SK-N-SH (cell line): ENCODE measurements around the gene GCLM. TPM values are rescaled to one million over a fixed set of nuclear protein-coding genes. Genes with fewer than 3 reads are reported as not detected.
"Not testable (repeated sequence)": the region's sequence is repeated elsewhere in the genome, so short reads cannot be mapped to it uniquely, and the experiment has no call there.

ENCODE experiments used
- CTCF ChIA-PET: fragments of 300-600, 350-600 bp; formaldehyde crosslinking; extraction: SDS; loops from one replicate; lab custom pipeline; 2021; lab: Yijun Ruan, JAX
- POLR2A ChIA-PET: fragments of 350-600 bp; sonication (Branson Sonifier 250); formaldehyde crosslinking; extraction: SDS; loops from one replicate; lab custom pipeline; 2020; ENCODE audit warnings: antibody characterized with exemption, inconsistent platforms; lab: Yijun Ruan, JAX
- DNase-seq: peaks from one replicate; pipeline ENCODE4 v3.0.0; 2012
- H2AFZ ChIP-seq: fragments of 200-600 bp; sonication (generic); 2 replicates; pipeline ENCODE4 v1.8.1; 2016; ENCODE audit warnings: antibody characterized with exemption, mild to moderate bottlenecking, low read depth
- H3F3A ChIP-seq: fragments of 200-600 bp; sonication (generic); replicated peaks from 2 replicates; pipeline ENCODE3; 2016; ENCODE audit warnings: antibody characterized with exemption, mild to moderate bottlenecking; ENCODE audit not compliant: insufficient read depth
- H3K27ac ChIP-seq, 2 experiments: fragments of 200-500 bp in 1 of 2; fragments of 200-600 bp in 1 of 2; sonication (Bioruptor generic) in 1 of 2; sonication (generic), shearing (Covaris generic) in 1 of 2; 2 replicates each; pipeline versions ENCODE4 v1.5.1 to v1.6.1; 2014 to 2016; ENCODE audit warnings: low read depth in 2 of 2, inconsistent platforms in 1 of 2, low read length in 1 of 2, mild to moderate bottlenecking in 1 of 2, mixed read lengths in 1 of 2
- H3K27me3 ChIP-seq: fragments of 200-600 bp; sonication (generic), shearing (Covaris generic); 2 replicates; pipeline ENCODE4 v1.6.1; 2016; ENCODE audit warnings: mixed run types; ENCODE audit not compliant: insufficient read depth
- H3K36me3 ChIP-seq, 2 experiments: fragments of 200-500 bp in 1 of 2; fragments of 200-600 bp in 1 of 2; sonication (Bioruptor generic) in 1 of 2; sonication (generic) in 1 of 2; replicated peaks in 1 of 2; 2 replicates each; pipeline versions ENCODE3 to v1.5.1; 2014 to 2016; ENCODE audit warnings: low read length in 1 of 2, mild to moderate bottlenecking in 1 of 2; ENCODE audit not compliant: insufficient read depth in 2 of 2, control insufficient read depth in 1 of 2
- H3K4me1 ChIP-seq, 2 experiments: fragments of 200-500 bp in 1 of 2; fragments of 200-600 bp in 1 of 2; sonication (Bioruptor generic) in 1 of 2; sonication (generic), shearing (Covaris generic) in 1 of 2; 2 replicates each; pipeline versions ENCODE4 v1.5.1 to v1.6.1; 2014 to 2016; ENCODE audit warnings: low read depth in 1 of 2, low read length in 1 of 2, mixed run types in 1 of 2; ENCODE audit not compliant: insufficient read depth in 2 of 2, control insufficient read depth in 1 of 2
- H3K4me2 ChIP-seq: fragments of 200-600 bp; sonication (generic), shearing (Covaris generic); 2 replicates; pipeline ENCODE4 v1.6.1; 2017; ENCODE audit warnings: mixed run types
- H3K4me3 ChIP-seq, 2 experiments: fragments of 200-500 bp in 1 of 2; fragments of 200-600 bp in 1 of 2; sonication (Bioruptor generic) in 1 of 2; sonication (generic), shearing (Covaris generic) in 1 of 2; 2 replicates each; pipeline versions ENCODE4 v1.5.1 to v1.8.1; 2014 to 2016; ENCODE audit warnings: low read depth in 2 of 2, inconsistent platforms in 1 of 2, low read length in 1 of 2, mild to moderate bottlenecking in 1 of 2, mixed read lengths in 1 of 2, moderate library complexity in 1 of 2
- H3K79me2 ChIP-seq: fragments of 200-600 bp; sonication (generic); 2 replicates; pipeline ENCODE4 v1.8.1; 2017; ENCODE audit warnings: mild to moderate bottlenecking; ENCODE audit not compliant: insufficient read depth
- H3K9ac ChIP-seq: fragments of 200-600 bp; sonication (generic); 2 replicates; pipeline ENCODE4 v1.6.1; 2017; ENCODE audit warnings: mixed run types
- H3K9me2 ChIP-seq: fragments of 200-600 bp; sonication (generic); 2 replicates; pipeline ENCODE4 v1.6.1; 2017; ENCODE audit warnings: mixed run types
- H3K9me3 ChIP-seq: fragments of 200-600 bp; sonication (generic); 2 replicates; pipeline ENCODE4 v1.6.1; 2017; ENCODE audit warnings: mixed run types, mild to moderate bottlenecking, moderate library complexity
- H4K20me1 ChIP-seq: fragments of 200-600 bp; sonication (generic); 2 replicates; pipeline ENCODE4 v1.6.1; 2017; ENCODE audit warnings: mild to moderate bottlenecking, mixed run types; ENCODE audit not compliant: insufficient read depth
- CTCF ChIP-seq: fragments of 200-600 bp; sonication (generic); IDR thresholded peaks from 2 replicates; pipeline ENCODE4 v1.6.1; 2017; ENCODE audit warnings: antibody characterized with exemption, mild to moderate bottlenecking, moderate library complexity
- EP300 ChIP-seq, 2 experiments: IDR thresholded peaks; 2 replicates each; pipeline versions ENCODE4 v1.4.0 to v1.6.1; 2012; ENCODE audit warnings: borderline replicate concordance in 1 of 2, low read depth in 1 of 2, low read length in 1 of 2
- EZH2phosphoT487 ChIP-seq: fragments of 200-600 bp; sonication (generic); IDR thresholded peaks from 2 replicates; pipeline ENCODE4 v1.6.1; 2017; ENCODE audit warnings: low read depth, mixed run types, mild to moderate bottlenecking, antibody characterized with exemption, moderate library complexity, borderline replicate concordance
- FOSL2 ChIP-seq: IDR thresholded peaks from 2 replicates; pipeline ENCODE4 v1.4.0; 2012; ENCODE audit warnings: low read depth, mild to moderate bottlenecking, moderate library complexity, borderline replicate concordance
- FOXJ3 ChIP-seq: sonication (generic); formaldehyde crosslinking; IDR thresholded peaks from 2 replicates; pipeline ENCODE4 v1.5.1; 2020; ENCODE audit warnings: mild to moderate bottlenecking, missing genetic modification reagents
- GATA2 ChIP-seq: sonication (generic); formaldehyde crosslinking; IDR thresholded peaks from 2 replicates; pipeline ENCODE4 v1.5.0; 2020; ENCODE audit warnings: mild to moderate bottlenecking, missing genetic modification reagents
- POLR2AphosphoS5 ChIP-seq: IDR thresholded peaks from 2 replicates; pipeline ENCODE4 v1.6.1; 2012; ENCODE audit warnings: low read depth, low read length
- RAD21 ChIP-seq: IDR thresholded peaks from 2 replicates; pipeline ENCODE4 v1.6.1; 2012; ENCODE audit warnings: mild to moderate bottlenecking, low read length
- RXRA ChIP-seq: IDR thresholded peaks from 2 replicates; pipeline ENCODE4 v1.4.0; 2012; ENCODE audit warnings: low read depth, mild to moderate bottlenecking, borderline replicate concordance
- TAF1 ChIP-seq: IDR thresholded peaks from 2 replicates; pipeline ENCODE4 v1.6.1; 2012; ENCODE audit warnings: low read depth, mild to moderate bottlenecking, low read length, moderate library complexity, borderline replicate concordance
- TCF12 ChIP-seq: IDR thresholded peaks from 2 replicates; pipeline ENCODE4 v1.4.0; 2012
- USF1 ChIP-seq: IDR thresholded peaks from 2 replicates; pipeline ENCODE4 v1.4.0; 2012; ENCODE audit warnings: low read depth, borderline replicate concordance
- USF2 ChIP-seq: fragments of 150-350 bp; IDR thresholded peaks from 2 replicates; pipeline ENCODE4 v1.6.1; 2017; ENCODE audit warnings: antibody characterized with exemption, low read length, low read depth, borderline replicate concordance
- YY1 ChIP-seq: IDR thresholded peaks from 2 replicates; pipeline ENCODE4 v1.4.0; 2012; ENCODE audit warnings: low read depth, mild to moderate bottlenecking
- WGBS: methylation state at CpG from one replicate; pipeline ENCODE4 v1.1.6; 2017; ENCODE audit warnings: low lambda C conversion rate; 5-methylcytosine and 5-hydroxymethylcytosine counted together
- polyA plus RNA-seq, 3 experiments: library from polyadenylated mRNA; depleted of rRNA; stranded (reverse); fragments of >200 nt; gene quantifications; 2 replicates each; pipeline ENCODE4 v1.2.3, GENCODE V29; 2012

Gene GCLM
- polyA plus RNA-seq, 1 of the 3 experiments (the other 2 are of a cell fraction), result 9.4 TPM

GRCh38 chr1:93850687-93851326 is 58.4 kb downstream of the GCLM start:
- peak; percentile 35 for TF ChIP-seq CTCF
- H3K79me2 ChIP-seq, H3K9ac ChIP-seq, H3K9me2 ChIP-seq, POLR2A ChIA-PET, H3K4me1 ChIP-seq, H3K4me2 ChIP-seq, H3K36me3 ChIP-seq, H3K9me3 ChIP-seq, H3K27me3 ChIP-seq, DNase-seq, H3K27ac ChIP-seq, H2AFZ ChIP-seq, H3K4me3 ChIP-seq, H4K20me1 ChIP-seq: not testable (repeated sequence)
- 80% methylated on average over 10 of the region's 10 CpGs for WGBS
- H3F3A ChIP-seq, result peaks cover 18% of the 10 kb centered on the region
- CTCF ChIA-PET, result interaction anchor here (0.9 to 1.4 kb wide), 2 partner anchors 37 to 414 kb away, joined by 4 read pairs; no protein-coding TSS in a partner anchor

- TF ChIP-seq FOXJ3 (CRISPR knock-in tag), result no peak
- CTCF ChIA-PET, result interaction anchor here (0.7 to 2.2 kb wide), 7 partner anchors 22 to 544 kb away, joined by 3 to 10 read pairs (median 3); no protein-coding TSS in a partner anchor
- POLR2A ChIA-PET, result interaction anchor here (0.7 to 1.5 kb wide), 2 partner anchors 31 to 231 kb away, joined by 3 to 10 read pairs; partner anchors contain the start of gene DNTTIP2
Measured at GRCh38 chr1:93848350-93848883, 60.8 kb downstream of the GCLM start.

GRCh38 chr1:93847811-93848288 is 61.4 kb downstream of the GCLM start:
- Histone ChIP-seq H3K9ac (peak overlapping the region; percentile 88), H3K79me2 (peaks cover 9% of the 10 kb centered on the region; the same call in 1 of the 2 replicates), H3K27me3 (no peaks in the 10 kb centered on the region), H3K4me3 (peak overlapping the region; percentile 85 to 94), H3K36me3 (peaks cover 0 to 4% of the 10 kb centered on the region in 2 experiments), H3F3A (peaks cover 35% of the 10 kb centered on the region), H3K4me2 (peak overlapping the region; percentile 94), H4K20me1 (no peaks in the 10 kb centered on the region), H3K4me1 (peaks cover 18% of the 10 kb centered on the region in 2 experiments; a peak in 3 of 4 replicates), H3K9me2 (no peaks in the 10 kb centered on the region), H3K27ac (peak overlapping the region; percentile 88 to 96), H3K9me3 (no peaks in the 10 kb centered on the region), H2AFZ (peak overlapping the region; percentile 100)
- 1% methylated on average over 33 of the region's 36 CpGs for WGBS
- ChIA-PET CTCF (interaction anchor here (0.9 to 2.2 kb wide), 5 partner anchors 22 to 488 kb away, joined by 3 to 10 read pairs (median 3); no protein-coding TSS in a partner anchor), POLR2A (interaction anchor here (0.7 to 1.5 kb wide), 3 partner anchors 31 to 231 kb away, joined by 3 to 10 read pairs (median 3); partner anchors contain the start of gene DNTTIP2)
- DNase-seq, result peak; percentile 77
- TF ChIP-seq RXRA (no peak), GATA2 (CRISPR knock-in tag) (no peak), USF1 (no peak), POLR2AphosphoS5 (peak; percentile 60; the same call in 1 of the 2 replicates), TAF1 (peak; percentile 75), EP300 (IDR thresholded peaks at IDR 0.05; ENCODE audit: borderline replicate concordance in 1 of 2, low read depth in 1 of 2, low read length in 1 of 2) (peak in 1 of 2 experiments; percentile 48; a peak in 1 of 4 replicates), RAD21 (0 out of 2 replicates have a peak, but pooled peaks have one; percentile 10), TCF12 (peak; percentile 35), USF2 (no peak), YY1 (peak; percentile 68; the same call in 1 of the 2 replicates), EZH2phosphoT487 (no peak), FOSL2 (no peak)

More at GRCh38 chr1:93848350-93848883, 60.8 kb downstream of the GCLM start:
- Histone ChIP-seq H3K4me3 (peak overlapping the region; percentile 85 to 94), H3K36me3 (peaks cover 0 to 4% of the 10 kb centered on the region in 2 experiments), H3K4me2 (peak overlapping the region; percentile 94), H3K27ac (peak overlapping the region; percentile 88 to 96), H3F3A (peaks cover 32% of the 10 kb centered on the region), H4K20me1 (no peaks in the 10 kb centered on the region), H3K9me3 (no peaks in the 10 kb centered on the region), H3K9me2 (no peaks in the 10 kb centered on the region), H3K79me2 (peaks cover 9% of the 10 kb centered on the region; the same call in 1 of the 2 replicates), H3K9ac (peak overlapping the region; percentile 88), H3K4me1 (peaks cover 13 to 18% of the 10 kb centered on the region in 2 experiments; a peak in 3 of 4 replicates), H3K27me3 (no peaks in the 10 kb centered on the region), H2AFZ (peak overlapping the region; percentile 100)
- DNase-seq, result no peak
- 74% methylated on average over 4 of the region's 4 CpGs for WGBS
